SK-N-SH (cell line): ENCODE data around the gene TANC1.

Experiments used
- EP300 ChIP-seq, 2 experiments: IDR thresholded peaks; 2 replicates each; pipeline versions ENCODE4 v1.4.0 to v1.6.1; 2012; ENCODE audit warnings: borderline replicate concordance in 1 of 2, low read depth in 1 of 2, low read length in 1 of 2
- FOXM1 ChIP-seq: IDR thresholded peaks from 2 replicates; pipeline ENCODE4 v1.4.0; 2012; ENCODE audit warnings: low read depth, mild to moderate bottlenecking
- GABPA ChIP-seq: IDR thresholded peaks from 2 replicates; pipeline ENCODE4 v1.4.0; 2012; ENCODE audit warnings: low read depth, mild to moderate bottlenecking
- GATA2 ChIP-seq: sonication (generic); formaldehyde crosslinking; IDR thresholded peaks from 2 replicates; pipeline ENCODE4 v1.5.0; 2020; ENCODE audit warnings: mild to moderate bottlenecking, missing genetic modification reagents
- MEF2A ChIP-seq: IDR thresholded peaks from 2 replicates; pipeline ENCODE4 v1.4.0; 2012; ENCODE audit warnings: low read depth, borderline replicate concordance
- POLR2AphosphoS5 ChIP-seq: IDR thresholded peaks from 2 replicates; pipeline ENCODE4 v1.6.1; 2012; ENCODE audit warnings: low read depth, low read length
- RAD21 ChIP-seq: IDR thresholded peaks from 2 replicates; pipeline ENCODE4 v1.6.1; 2012; ENCODE audit warnings: mild to moderate bottlenecking, low read length
- TAF1 ChIP-seq: IDR thresholded peaks from 2 replicates; pipeline ENCODE4 v1.6.1; 2012; ENCODE audit warnings: low read depth, mild to moderate bottlenecking, low read length, moderate library complexity, borderline replicate concordance
- TF ChIP-seq, protein P1 (sequence below): fragments of 200-600 bp; sonication (generic); IDR thresholded peaks from 2 replicates; pipeline ENCODE4 v1.6.1; 2017; ENCODE audit warnings: antibody characterized with exemption, mild to moderate bottlenecking, moderate library complexity
- TF ChIP-seq, protein P2 (sequence below): fragments of 150-350 bp; IDR thresholded peaks from 2 replicates; pipeline ENCODE4 v1.6.1; 2017; ENCODE audit warnings: antibody characterized with exemption, low read length, low read depth, borderline replicate concordance
- TF ChIP-seq, protein P3 (sequence below): IDR thresholded peaks from 2 replicates; pipeline ENCODE4 v1.6.1; 2012; ENCODE audit warnings: mild to moderate bottlenecking, low read depth, low read length, moderate library complexity
- TF ChIP-seq, protein P4 (sequence below): IDR thresholded peaks from 2 replicates; pipeline ENCODE4 v1.4.0; 2012; ENCODE audit warnings: low read depth

DNA sequence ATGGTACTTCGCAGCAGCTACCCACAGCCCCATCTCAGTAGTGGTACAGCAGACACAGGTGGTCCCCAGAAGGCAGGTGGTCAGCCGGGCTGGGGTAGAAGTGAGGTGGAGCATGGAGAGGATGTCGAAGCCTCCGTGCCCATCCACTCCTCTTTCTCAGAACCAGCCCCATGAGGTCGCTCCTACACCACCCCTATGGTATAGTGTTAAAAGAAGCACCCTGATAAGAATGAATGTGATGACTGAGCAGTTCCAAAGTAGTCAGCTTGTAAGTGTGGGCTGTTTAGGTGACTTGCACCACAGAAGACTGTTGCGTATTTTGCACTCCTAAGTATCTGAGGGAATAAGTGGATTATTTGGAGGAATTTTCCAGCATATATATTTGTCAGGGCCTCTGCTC, 206.7 kb downstream of the TANC1 start:
- TF ChIP-seq, protein P1, sequence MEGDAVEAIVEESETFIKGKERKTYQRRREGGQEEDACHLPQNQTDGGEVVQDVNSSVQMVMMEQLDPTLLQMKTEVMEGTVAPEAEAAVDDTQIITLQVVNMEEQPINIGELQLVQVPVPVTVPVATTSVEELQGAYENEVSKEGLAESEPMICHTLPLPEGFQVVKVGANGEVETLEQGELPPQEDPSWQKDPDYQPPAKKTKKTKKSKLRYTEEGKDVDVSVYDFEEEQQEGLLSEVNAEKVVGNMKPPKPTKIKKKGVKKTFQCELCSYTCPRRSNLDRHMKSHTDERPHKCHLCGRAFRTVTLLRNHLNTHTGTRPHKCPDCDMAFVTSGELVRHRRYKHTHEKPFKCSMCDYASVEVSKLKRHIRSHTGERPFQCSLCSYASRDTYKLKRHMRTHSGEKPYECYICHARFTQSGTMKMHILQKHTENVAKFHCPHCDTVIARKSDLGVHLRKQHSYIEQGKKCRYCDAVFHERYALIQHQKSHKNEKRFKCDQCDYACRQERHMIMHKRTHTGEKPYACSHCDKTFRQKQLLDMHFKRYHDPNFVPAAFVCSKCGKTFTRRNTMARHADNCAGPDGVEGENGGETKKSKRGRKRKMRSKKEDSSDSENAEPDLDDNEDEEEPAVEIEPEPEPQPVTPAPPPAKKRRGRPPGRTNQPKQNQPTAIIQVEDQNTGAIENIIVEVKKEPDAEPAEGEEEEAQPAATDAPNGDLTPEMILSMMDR: no peak
- TF ChIP-seq MEF2A (no peak), TAF1 (no peak), EP300 (IDR thresholded peaks at IDR 0.05; ENCODE audit: borderline replicate concordance in 1 of 2, low read depth in 1 of 2, low read length in 1 of 2) (no peak), POLR2AphosphoS5 (no peak), GABPA (no peak), FOXM1 (no peak), GATA2 (CRISPR knock-in tag) (no peak), RAD21 (no peak)
- TF ChIP-seq, protein P2, sequence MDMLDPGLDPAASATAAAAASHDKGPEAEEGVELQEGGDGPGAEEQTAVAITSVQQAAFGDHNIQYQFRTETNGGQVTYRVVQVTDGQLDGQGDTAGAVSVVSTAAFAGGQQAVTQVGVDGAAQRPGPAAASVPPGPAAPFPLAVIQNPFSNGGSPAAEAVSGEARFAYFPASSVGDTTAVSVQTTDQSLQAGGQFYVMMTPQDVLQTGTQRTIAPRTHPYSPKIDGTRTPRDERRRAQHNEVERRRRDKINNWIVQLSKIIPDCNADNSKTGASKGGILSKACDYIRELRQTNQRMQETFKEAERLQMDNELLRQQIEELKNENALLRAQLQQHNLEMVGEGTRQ: no peak
- TF ChIP-seq, protein P3, sequence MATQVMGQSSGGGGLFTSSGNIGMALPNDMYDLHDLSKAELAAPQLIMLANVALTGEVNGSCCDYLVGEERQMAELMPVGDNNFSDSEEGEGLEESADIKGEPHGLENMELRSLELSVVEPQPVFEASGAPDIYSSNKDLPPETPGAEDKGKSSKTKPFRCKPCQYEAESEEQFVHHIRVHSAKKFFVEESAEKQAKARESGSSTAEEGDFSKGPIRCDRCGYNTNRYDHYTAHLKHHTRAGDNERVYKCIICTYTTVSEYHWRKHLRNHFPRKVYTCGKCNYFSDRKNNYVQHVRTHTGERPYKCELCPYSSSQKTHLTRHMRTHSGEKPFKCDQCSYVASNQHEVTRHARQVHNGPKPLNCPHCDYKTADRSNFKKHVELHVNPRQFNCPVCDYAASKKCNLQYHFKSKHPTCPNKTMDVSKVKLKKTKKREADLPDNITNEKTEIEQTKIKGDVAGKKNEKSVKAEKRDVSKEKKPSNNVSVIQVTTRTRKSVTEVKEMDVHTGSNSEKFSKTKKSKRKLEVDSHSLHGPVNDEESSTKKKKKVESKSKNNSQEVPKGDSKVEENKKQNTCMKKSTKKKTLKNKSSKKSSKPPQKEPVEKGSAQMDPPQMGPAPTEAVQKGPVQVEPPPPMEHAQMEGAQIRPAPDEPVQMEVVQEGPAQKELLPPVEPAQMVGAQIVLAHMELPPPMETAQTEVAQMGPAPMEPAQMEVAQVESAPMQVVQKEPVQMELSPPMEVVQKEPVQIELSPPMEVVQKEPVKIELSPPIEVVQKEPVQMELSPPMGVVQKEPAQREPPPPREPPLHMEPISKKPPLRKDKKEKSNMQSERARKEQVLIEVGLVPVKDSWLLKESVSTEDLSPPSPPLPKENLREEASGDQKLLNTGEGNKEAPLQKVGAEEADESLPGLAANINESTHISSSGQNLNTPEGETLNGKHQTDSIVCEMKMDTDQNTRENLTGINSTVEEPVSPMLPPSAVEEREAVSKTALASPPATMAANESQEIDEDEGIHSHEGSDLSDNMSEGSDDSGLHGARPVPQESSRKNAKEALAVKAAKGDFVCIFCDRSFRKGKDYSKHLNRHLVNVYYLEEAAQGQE: no peak
- TF ChIP-seq, protein P4, sequence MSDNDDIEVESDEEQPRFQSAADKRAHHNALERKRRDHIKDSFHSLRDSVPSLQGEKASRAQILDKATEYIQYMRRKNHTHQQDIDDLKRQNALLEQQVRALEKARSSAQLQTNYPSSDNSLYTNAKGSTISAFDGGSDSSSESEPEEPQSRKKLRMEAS: no peak
